ENCODE measurements around the gene CALML6.

Gene CALML6

GRCh38 chr1:1920608-1921458 is 5.8 kb downstream of the CALML6 start:
- H3K4me1 ChIP-seq (ENCODE audit: control insufficient read depth, insufficient read depth, low read length), result no peaks in the 10 kb centered on the region

GRCh38 chr1:1921459-1921862 is 6.4 kb downstream of the CALML6 start:
- H3K27ac ChIP-seq (ENCODE audit: extremely low read depth, low read depth, low read length), result no peak overlapping the region
- H3K4me1 ChIP-seq (ENCODE audit: control insufficient read depth, insufficient read depth, low read length), result no peaks in the 10 kb centered on the region
- no peak overlapping the region for H3K4me3 ChIP-seq (ENCODE audit: low read depth, low read length)
- H3K36me3 ChIP-seq (ENCODE audit: control insufficient read depth in 2 of 2, insufficient read depth in 1 of 2, low read length in 2 of 2), result no peaks in the 10 kb centered on the region
- no peak for TF ChIP-seq ZNF645 (tag by site-specific recombination; IDR thresholded peaks at IDR 0.05)
- no peak for TF ChIP-seq ZNF561 (tag by site-specific recombination; IDR thresholded peaks at IDR 0.05; ENCODE audit: borderline replicate concordance)
- TF ChIP-seq ZNF48 (tag by site-specific recombination; IDR thresholded peaks at IDR 0.05), result no peak
- TF ChIP-seq YY1 (tag by site-specific recombination; IDR thresholded peaks at IDR 0.05), result no peak
- TF ChIP-seq ZNF354C (tag by site-specific recombination; IDR thresholded peaks at IDR 0.05; ENCODE audit: borderline replicate concordance, low read depth), result no peak
- TF ChIP-seq ZNF513 (tag by site-specific recombination; IDR thresholded peaks at IDR 0.05), result no peak
- TF ChIP-seq REPIN1 (tag by site-specific recombination; IDR thresholded peaks at IDR 0.05; ENCODE audit: low read depth), result no peak
- no peak for TF ChIP-seq ZNF830 (tag by site-specific recombination; IDR thresholded peaks at IDR 0.05; ENCODE audit: low read depth)
- no peak for TF ChIP-seq RBAK (tag by site-specific recombination; IDR thresholded peaks at IDR 0.05)
- no peak for TF ChIP-seq TCF7L2 (IDR thresholded peaks at IDR 0.05; ENCODE audit: borderline replicate concordance, low read depth, low read length)
- TF ChIP-seq ZNF544 (tag by site-specific recombination; IDR thresholded peaks at IDR 0.05), result no peak
- TF ChIP-seq ZNF221 (tag by site-specific recombination; IDR thresholded peaks at IDR 0.05; ENCODE audit: borderline replicate concordance), result no peak
- TF ChIP-seq KLF9 (tag by site-specific recombination; IDR thresholded peaks at IDR 0.05; ENCODE audit: low read depth), result no peak
- no peak for TF ChIP-seq ZNF571 (tag by site-specific recombination; IDR thresholded peaks at IDR 0.05)
- no peak for TF ChIP-seq ZFP69B (tag by site-specific recombination; IDR thresholded peaks at IDR 0.05)
- TF ChIP-seq ZNF707 (tag by site-specific recombination; IDR thresholded peaks at IDR 0.05), result no peak
- no peak for TF ChIP-seq ZSCAN30 (tag by site-specific recombination; IDR thresholded peaks at IDR 0.05)
- TF ChIP-seq ZNF704 (tag by site-specific recombination; IDR thresholded peaks at IDR 0.05), result no peak
- ChIA-PET POLR2A (no interaction called here), CTCF (interaction anchor here (0.7 kb wide), 1 partner anchor 339 kb away, joined by 3 read pairs; no protein-coding TSS in a partner anchor)
- H3K9me3 ChIP-seq (ENCODE audit: control insufficient read depth, insufficient read depth, low read depth, low read length), result no peaks in the 10 kb centered on the region

More at GRCh38 chr1:1920608-1921458, 5.8 kb downstream of the CALML6 start:
- POLR2A ChIA-PET, result no interaction called here
- no peaks in the 10 kb centered on the region for H3K36me3 ChIP-seq (ENCODE audit: control insufficient read depth in 2 of 2, insufficient read depth in 1 of 2, low read length in 2 of 2)
- no peaks in the 10 kb centered on the region for H3K9me3 ChIP-seq (ENCODE audit: control insufficient read depth, insufficient read depth, low read depth, low read length)
- H3K27ac ChIP-seq (ENCODE audit: extremely low read depth, low read depth, low read length), result no peak overlapping the region
- CTCF ChIA-PET, result interaction anchor here (0.6 to 0.7 kb wide), 2 partner anchors 126 to 339 kb away, joined by 3 read pairs; no protein-coding TSS in a partner anchor
- 0 out of 2 replicates have a peak, but pooled peaks have one; percentile 23 for TF ChIP-seq EGR2 (tag by site-specific recombination; IDR thresholded peaks at IDR 0.05; ENCODE audit: low read depth)
- TF ChIP-seq SP2 (tag by site-specific recombination; IDR thresholded peaks at IDR 0.05), result peak; percentile 11; the same call in 1 of the 2 replicates
- 0 out of 2 replicates have a peak, but pooled peaks have one; percentile 28 for TF ChIP-seq ZFHX2 (tag by site-specific recombination; conservative IDR thresholded peaks at IDR 0.05)
- TF ChIP-seq BCL11A (tag by site-specific recombination; IDR thresholded peaks at IDR 0.05; ENCODE audit: low read depth), result no peak
- TF ChIP-seq ZNF549 (tag by site-specific recombination; IDR thresholded peaks at IDR 0.05), result no peak
- TF ChIP-seq ZSCAN30 (tag by site-specific recombination; IDR thresholded peaks at IDR 0.05), result no peak
- no peak for TF ChIP-seq ZNF248 (tag by site-specific recombination; IDR thresholded peaks at IDR 0.05)
- TF ChIP-seq ZNF514 (tag by site-specific recombination; IDR thresholded peaks at IDR 0.05), result no peak
- H3K4me3 ChIP-seq (ENCODE audit: low read depth, low read length), result no peak overlapping the region
